ENCODE data around the gene SHF. TPM values are rescaled to one million over a fixed set of nuclear protein-coding genes. Genes with fewer than 3 reads are reported as not detected.

The SHF gene
- total and polyA plus RNA-seq, 2 of the 4 experiments (the other 2 are of a cell fraction), result 1.8 to 3.5 TPM

DNA sequence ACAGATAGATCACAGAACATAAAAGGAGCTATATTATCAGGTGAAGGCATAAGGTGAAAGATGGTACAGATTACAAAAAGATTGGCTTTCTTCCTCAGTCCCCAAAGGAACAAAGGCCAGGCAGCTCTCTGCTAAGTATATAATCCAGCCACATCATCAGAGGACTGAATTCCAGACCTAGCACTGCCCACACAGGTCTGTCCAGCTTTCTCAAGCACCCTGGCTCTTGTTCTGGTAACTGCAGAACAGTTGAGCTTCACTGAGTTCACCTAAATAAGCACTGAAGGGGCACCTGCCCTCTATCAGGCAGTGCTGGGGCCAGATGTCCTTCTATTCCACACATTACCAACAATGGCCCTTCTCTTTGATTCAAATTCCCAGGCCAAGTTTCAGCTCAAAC lies 64.4 kb downstream of the SHF start:
- Histone ChIP-seq H3K4me3 (ENCODE audit: insufficient read depth, low read depth, low read length) (no peak overlapping the region), H3K36me3 (ENCODE audit: control insufficient read depth, insufficient read depth, low read length) (no peaks in the 10 kb centered on the region), H2AK5ac (ENCODE audit: low read depth, low read length) (no peak overlapping the region), H3K14ac (replicated peaks; ENCODE audit: low read depth, low read length) (no peak overlapping the region), H3K9me1 (ENCODE audit: insufficient read depth, low read length) (no peaks in the 10 kb centered on the region), H3K79me1 (ENCODE audit: low read depth in 1 of 2, low read length in 2 of 2) (no peaks in the 10 kb centered on the region), H3K9ac (ENCODE audit: low read depth, low read length) (no peak overlapping the region), H4K91ac (ENCODE audit: insufficient read depth, low read depth, low read length) (no peak overlapping the region), H2BK15ac (ENCODE audit: low read depth, low read length) (no peak overlapping the region), H3K27ac (ENCODE audit: insufficient read depth, low read length) (no peak overlapping the region), H2BK20ac (ENCODE audit: low read depth, low read length) (no peak overlapping the region), H3K9me3 (ENCODE audit: control insufficient read depth, insufficient read depth, low read length) (no peaks in the 10 kb centered on the region), H2BK120ac (ENCODE audit: low read depth, low read length) (no peak overlapping the region), H4K5ac (ENCODE audit: low read depth, low read length) (no peak overlapping the region), H3K23ac (ENCODE audit: low read depth, low read length) (no peak overlapping the region), H3K56ac (ENCODE audit: extremely low read depth, insufficient read depth, low read length) (no peak overlapping the region), H2BK5ac (ENCODE audit: low read depth, low read length, poor library complexity, severe bottlenecking) (no peak overlapping the region), H3K18ac (ENCODE audit: low read depth, low read length) (no peak overlapping the region), H4K8ac (ENCODE audit: low read depth in 2 of 2, low read length in 2 of 2) (no peak overlapping the region), H4K20me1 (ENCODE audit: insufficient read depth, low read length) (no peaks in the 10 kb centered on the region), H3K27me3 (ENCODE audit: control insufficient read depth, insufficient read depth, low read length) (peaks cover 28% of the 10 kb centered on the region), H3K4me2 (ENCODE audit: low read depth, low read length) (no peak overlapping the region), H3K4ac (ENCODE audit: low read depth, low read length) (no peak overlapping the region), H2AFZ (replicated peaks; ENCODE audit: low read length, poor library complexity) (no peak overlapping the region), H2AK9ac (replicated peaks; ENCODE audit: low read depth, low read length, poor library complexity) (no peak overlapping the region), H3K4me1 (ENCODE audit: control insufficient read depth, insufficient read depth, low read length) (peaks cover 3% of the 10 kb centered on the region)
- ATAC-seq (ENCODE audit: low read depth) (no peak), DNase-seq (no peak)
- dilution Hi-C loops (cut with HindIII; ENCODE audit: low sequenced_read_pairs, unreplicated experiment), result no loop called here
- intact Hi-C loops (cut with micrococcal nuclease), result no loop called here
- ChIA-PET CTCF (interaction anchor here (1.0 kb wide), 1 partner anchor 40 kb away, joined by 3 read pairs; no protein-coding TSS in a partner anchor), POLR2A (ENCODE audit: unreplicated experiment) (no interaction called here)
- TF ChIP-seq, protein P1, sequence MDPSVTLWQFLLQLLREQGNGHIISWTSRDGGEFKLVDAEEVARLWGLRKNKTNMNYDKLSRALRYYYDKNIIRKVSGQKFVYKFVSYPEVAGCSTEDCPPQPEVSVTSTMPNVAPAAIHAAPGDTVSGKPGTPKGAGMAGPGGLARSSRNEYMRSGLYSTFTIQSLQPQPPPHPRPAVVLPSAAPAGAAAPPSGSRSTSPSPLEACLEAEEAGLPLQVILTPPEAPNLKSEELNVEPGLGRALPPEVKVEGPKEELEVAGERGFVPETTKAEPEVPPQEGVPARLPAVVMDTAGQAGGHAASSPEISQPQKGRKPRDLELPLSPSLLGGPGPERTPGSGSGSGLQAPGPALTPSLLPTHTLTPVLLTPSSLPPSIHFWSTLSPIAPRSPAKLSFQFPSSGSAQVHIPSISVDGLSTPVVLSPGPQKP (IDR thresholded peaks at IDR 0.05; ENCODE audit: borderline replicate concordance, low read depth, low read length), result no peak
- no peak for TF ChIP-seq MAFK (IDR thresholded peaks at IDR 0.05; ENCODE audit: low read depth, low read length)
- TF ChIP-seq SMC3 (IDR thresholded peaks at IDR 0.05; ENCODE audit: low read depth, low read length), result no peak
- in situ Hi-C loops (cut with MboI; ENCODE audit: low sequenced_read_pairs), result no loop called here
- no TSS peak for BruUV-seq (replicated peaks)
